Aorta (tissue), 5 donors: ENCODE data around the gene PRSS36. TPM values are rescaled to one million over a fixed set of nuclear protein-coding genes. Genes with fewer than 3 reads are reported as not detected.

Experiments
- ATAC-seq: fragments of 200-7000 bp; cut with Tn5 transposase; one replicate; pipeline ENCODE4 v1.9.1; 2022; ENCODE audit warnings: moderate library complexity; ENCODE audit not compliant: low FRiP score
- DNase-seq, 2 donors: peaks; one replicate each; pipeline ENCODE4 v3.0.0-alpha.2; 2020
- H3K27ac ChIP-seq, 2 donors: one replicate each; pipeline ENCODE4 v1.5.1; 2013; ENCODE audit warnings: low read length in 2 of 2, mild to moderate bottlenecking in 2 of 2, moderate library complexity in 2 of 2, control low read depth in 1 of 2, inconsistent platforms in 1 of 2, low read depth in 1 of 2
- H3K27me3 ChIP-seq, 2 donors: one replicate each; pipeline ENCODE4 v1.6.1; 2013; ENCODE audit warnings: control low read depth in 1 of 2, low read length in 1 of 2, mild to moderate bottlenecking in 1 of 2, moderate library complexity in 1 of 2; ENCODE audit not compliant: insufficient read depth in 2 of 2, control insufficient read depth in 1 of 2
- H3K36me3 ChIP-seq, 2 donors: one replicate each; pipeline ENCODE4 v1.6.1; 2013; ENCODE audit warnings: control low read depth in 1 of 2, low read length in 1 of 2, mild to moderate bottlenecking in 1 of 2; ENCODE audit not compliant: insufficient read depth in 2 of 2, control insufficient read depth in 1 of 2
- H3K4me1 ChIP-seq, 2 donors: one replicate each; pipeline ENCODE4 v1.6.1; 2013; ENCODE audit warnings: low read length in 2 of 2, control low read depth in 1 of 2, mild to moderate bottlenecking in 1 of 2, moderate library complexity in 1 of 2; ENCODE audit not compliant: insufficient read depth in 2 of 2, control insufficient read depth in 1 of 2
- H3K4me3 ChIP-seq, 2 donors: one replicate each; pipeline ENCODE4 v1.5.1; 2013; ENCODE audit warnings: low read length in 2 of 2, control low read depth in 1 of 2, mild to moderate bottlenecking in 1 of 2
- H3K9me3 ChIP-seq: one replicate; pipeline ENCODE4 v1.6.1; 2013; ENCODE audit warnings: mild to moderate bottlenecking, low read length; ENCODE audit not compliant: control insufficient read depth
- WGBS, 2 donors: extraction: QIAGEN DNeasy Blood & Tissue Kit; methylation state at CpG; one replicate each; pipeline ENCODE4 v1.1.7; 2013; 5-methylcytosine and 5-hydroxymethylcytosine counted together
- intact Hi-C, 2 donors: fragments of 100-400 bp; cut with DNase I; formaldehyde crosslinking; loops; one replicate each; pipeline versions ENCODE4 v1.14.2 to v1.15.0; 2022
- polyA plus RNA-seq, 2 donors: library from polyadenylated mRNA; stranded (reverse); fragments of 200-250 nt; gene quantifications; one replicate each; pipeline ENCODE4 v1.2.3, GENCODE V29; 2013
- total RNA-seq, 2 donors: library from RNA; stranded (reverse); fragmentation: NEBNext Ultra II Directional; extraction: Animal tissue kit (Norgen Biotek cat#: 25700); gene quantifications; one replicate each; pipeline ENCODE4 v1.2.1, GENCODE V29; 2021
- donor health status: healthy with polysubstance abuse.
- donor health status: Bipolar disorder and iron deficiency.
- donor health status: DM: no; HTN: no; CAD: no.
- donor health status: DM: no; HTN: no; CAD: no.
- donor health status: DM: yes; HTN: yes; CAD: no.

Gene PRSS36
- total and polyA plus RNA-seq, 4 donors = 3.5 to 8.8 (median 4.7) TPM

DNA sequence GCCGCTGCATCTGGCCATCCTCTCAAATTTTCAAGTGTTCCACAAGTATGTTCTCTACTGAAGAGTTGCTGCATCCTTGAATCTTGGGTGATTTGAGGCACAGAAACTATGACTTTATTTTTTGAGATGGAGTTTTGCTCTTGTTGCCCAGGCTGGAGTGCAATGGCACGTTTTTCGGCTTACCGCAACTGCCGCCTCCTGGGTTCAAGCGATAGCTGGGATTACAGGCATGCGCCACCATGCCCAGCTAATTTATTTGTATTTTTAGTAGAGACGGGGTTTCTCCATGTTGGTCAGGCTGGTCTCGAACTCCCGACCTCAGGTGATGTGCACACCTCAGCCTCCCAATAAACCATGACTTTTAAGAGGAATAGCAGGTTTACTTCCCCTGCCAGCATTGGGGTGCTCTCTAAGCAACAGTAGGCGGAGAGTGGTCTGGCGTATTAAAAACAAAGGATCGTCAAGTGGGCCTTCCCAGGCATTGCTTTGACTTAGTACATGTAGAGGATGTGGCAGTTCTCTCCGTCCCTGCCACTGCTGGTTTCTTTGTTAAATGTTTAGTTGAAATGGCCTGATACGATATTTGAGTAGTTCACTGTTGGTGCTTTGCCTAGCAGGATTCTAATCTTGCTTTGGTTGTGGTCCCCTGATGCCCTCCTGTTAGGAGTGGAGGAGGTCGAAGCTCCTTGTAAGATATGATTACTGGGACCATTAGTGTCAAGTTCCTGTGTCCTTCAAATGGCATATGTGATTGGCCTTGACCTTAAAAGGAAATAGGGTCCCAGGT is 43.2 kb upstream of the PRSS36 start:
- WGBS, 2 donors = 86% methylated on average over 16 of the region's 16 CpGs
- intact Hi-C loops = no loop called here
- Histone ChIP-seq H3K27ac (no peak overlapping the region), H3K4me1 (no peaks in the 10 kb centered on the region), H3K9me3 (no peaks in the 10 kb centered on the region), H3K36me3 (peaks cover 13 to 17% of the 10 kb centered on the region in 2 donors), H3K27me3 (no peaks in the 10 kb centered on the region), H3K4me3 (no peak overlapping the region)
- peak; percentile 14 to 23 for DNase-seq
- no peak for ATAC-seq

DNA sequence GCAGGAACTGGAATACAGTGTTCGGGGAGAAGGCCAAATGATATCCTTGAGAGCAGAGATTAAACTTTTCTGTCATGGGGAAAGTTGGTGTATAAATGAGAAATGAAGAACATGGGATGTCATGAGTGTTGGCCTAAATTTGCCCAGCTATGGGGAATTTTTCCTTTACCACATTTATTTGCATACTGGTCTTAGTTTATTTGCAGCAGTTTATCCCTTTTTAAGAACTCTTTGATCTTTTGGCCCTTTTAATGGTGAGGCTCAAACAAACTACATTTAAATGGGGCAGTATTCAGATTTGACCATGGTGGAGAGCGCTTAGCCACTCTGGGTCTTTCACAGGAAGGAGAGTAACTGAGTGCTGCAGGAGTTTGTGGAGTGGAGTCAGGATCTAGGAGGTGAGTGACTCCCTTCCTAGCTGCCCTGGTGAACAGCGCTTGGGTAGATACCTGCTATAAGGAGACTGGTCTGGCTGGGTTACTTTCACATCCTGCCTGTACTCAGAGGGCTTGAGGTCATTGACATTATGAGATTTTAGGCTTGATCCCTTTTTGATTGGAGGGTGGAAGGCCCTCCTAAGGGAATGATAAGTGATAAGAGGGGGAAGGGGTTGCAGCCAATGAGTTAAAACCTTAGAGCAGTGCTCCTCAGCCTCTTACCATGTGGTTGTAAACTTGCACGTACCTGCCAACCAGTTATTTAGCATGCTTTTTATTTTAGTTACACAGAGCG is 42.0 kb upstream of the PRSS36 start:
- H3K9me3 ChIP-seq = no peaks in the 10 kb centered on the region
- no peaks in the 10 kb centered on the region for H3K27me3 ChIP-seq
- 76 to 82% methylated on average over 5 of the region's 5 CpGs for WGBS, 2 donors
- intact Hi-C loops = no loop called here
- DNase-seq (peak in 1 of 2 donors; percentile 1), ATAC-seq (no peak)
- no peak overlapping the region for H3K4me3 ChIP-seq
- no peaks in the 10 kb centered on the region for H3K4me1 ChIP-seq
- H3K27ac ChIP-seq = no peak overlapping the region
- H3K36me3 ChIP-seq = peaks cover 14 to 19% of the 10 kb centered on the region in 2 donors

DNA sequence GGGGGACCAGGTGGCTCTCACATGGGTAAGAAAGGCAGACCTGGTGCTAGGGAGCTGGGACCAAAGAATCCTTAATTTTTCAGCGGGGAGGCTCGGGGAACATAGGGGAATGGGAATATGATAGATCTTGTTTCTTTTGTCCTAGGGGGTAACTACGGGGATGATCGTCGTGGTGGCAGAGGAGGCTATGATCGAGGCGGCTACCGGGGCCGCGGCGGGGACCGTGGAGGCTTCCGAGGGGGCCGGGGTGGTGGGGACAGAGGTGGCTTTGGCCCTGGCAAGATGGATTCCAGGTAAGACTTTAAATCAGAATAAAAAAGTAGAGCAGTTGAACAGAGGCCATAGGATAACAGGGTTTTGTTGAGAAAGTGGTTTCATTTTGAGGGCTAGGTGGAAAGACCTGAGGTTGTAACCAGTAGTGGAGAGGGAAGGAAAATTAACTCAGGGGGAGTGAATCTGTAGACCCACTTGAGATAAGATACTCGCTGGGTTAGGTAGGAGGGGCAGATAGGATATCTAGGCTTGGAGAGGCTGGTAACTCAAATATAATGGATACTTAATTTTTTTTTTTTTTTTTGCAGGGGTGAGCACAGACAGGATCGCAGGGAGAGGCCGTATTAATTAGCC is 41.1 kb upstream of the PRSS36 start:
- Histone ChIP-seq H3K9me3 (no peaks in the 10 kb centered on the region), H3K27ac (no peak overlapping the region), H3K4me1 (no peaks in the 10 kb centered on the region), H3K27me3 (no peaks in the 10 kb centered on the region), H3K36me3 (peaks cover 16 to 20% of the 10 kb centered on the region in 2 donors), H3K4me3 (no peak overlapping the region)
- DNase-seq = peak in 1 of 2 donors; percentile 38
- intact Hi-C loops = no loop called here
- no peak for ATAC-seq
- WGBS, 2 donors = 91 to 94% methylated on average over 17 of the region's 17 CpGs

DNA sequence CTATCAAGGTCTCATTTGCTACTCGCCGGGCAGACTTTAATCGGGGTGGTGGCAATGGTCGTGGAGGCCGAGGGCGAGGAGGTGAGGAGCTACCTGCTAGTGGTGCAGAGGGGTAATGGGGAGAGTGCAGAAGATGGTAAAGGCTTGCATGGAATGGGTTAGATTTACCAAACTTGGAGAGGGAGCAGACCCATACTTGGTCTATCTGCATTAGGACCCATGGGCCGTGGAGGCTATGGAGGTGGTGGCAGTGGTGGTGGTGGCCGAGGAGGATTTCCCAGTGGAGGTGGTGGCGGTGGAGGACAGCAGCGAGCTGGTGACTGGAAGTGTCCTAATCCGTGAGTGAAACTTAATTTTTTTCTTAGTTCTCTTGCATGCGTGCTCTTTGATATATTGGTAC is 40.2 kb upstream of the PRSS36 start:
- no peak overlapping the region for H3K4me3 ChIP-seq
- intact Hi-C loops = no loop called here
- no peak overlapping the region for H3K27ac ChIP-seq
- H3K9me3 ChIP-seq = no peaks in the 10 kb centered on the region
- H3K27me3 ChIP-seq = no peaks in the 10 kb centered on the region
- no peak for ATAC-seq
- H3K4me1 ChIP-seq = no peaks in the 10 kb centered on the region
- peak in 1 of 2 donors; percentile 55 for DNase-seq
- WGBS, 2 donors = 91 to 93% methylated on average over 12 of the region's 12 CpGs
- peaks cover 20% of the 10 kb centered on the region in 2 donors for H3K36me3 ChIP-seq

DNA sequence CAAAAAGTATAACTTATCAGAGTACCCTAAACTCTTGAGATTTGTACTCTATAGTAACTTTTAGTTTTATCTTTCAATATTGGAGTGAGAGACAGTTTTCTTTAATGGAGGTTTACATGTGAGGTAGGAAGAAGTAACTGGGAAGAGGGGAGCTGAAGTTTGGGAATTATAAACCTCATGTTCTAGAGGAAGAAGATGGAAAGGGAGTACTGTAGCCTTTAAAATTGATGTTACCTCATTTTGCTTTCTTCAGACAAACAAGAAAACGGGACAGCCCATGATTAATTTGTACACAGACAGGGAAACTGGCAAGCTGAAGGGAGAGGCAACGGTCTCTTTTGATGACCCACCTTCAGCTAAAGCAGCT is 39.5 kb upstream of the PRSS36 start:
- H3K27ac ChIP-seq = no peak overlapping the region
- WGBS, 2 donors = 76 to 86% methylated on average over 2 of the region's 2 CpGs
- H3K27me3 ChIP-seq = no peaks in the 10 kb centered on the region
- no peaks in the 10 kb centered on the region for H3K9me3 ChIP-seq
- H3K4me3 ChIP-seq = no peak overlapping the region
- no peaks in the 10 kb centered on the region for H3K4me1 ChIP-seq
- H3K36me3 ChIP-seq = peaks cover 22 to 23% of the 10 kb centered on the region in 2 donors
- no peak for ATAC-seq
- no peak for DNase-seq
- intact Hi-C loops = loop anchor here (10.0 kb wide), 1 partner anchor 255 kb away; the partner anchor contains the start of gene ZNF843 (in 2 of the 2)

DNA sequence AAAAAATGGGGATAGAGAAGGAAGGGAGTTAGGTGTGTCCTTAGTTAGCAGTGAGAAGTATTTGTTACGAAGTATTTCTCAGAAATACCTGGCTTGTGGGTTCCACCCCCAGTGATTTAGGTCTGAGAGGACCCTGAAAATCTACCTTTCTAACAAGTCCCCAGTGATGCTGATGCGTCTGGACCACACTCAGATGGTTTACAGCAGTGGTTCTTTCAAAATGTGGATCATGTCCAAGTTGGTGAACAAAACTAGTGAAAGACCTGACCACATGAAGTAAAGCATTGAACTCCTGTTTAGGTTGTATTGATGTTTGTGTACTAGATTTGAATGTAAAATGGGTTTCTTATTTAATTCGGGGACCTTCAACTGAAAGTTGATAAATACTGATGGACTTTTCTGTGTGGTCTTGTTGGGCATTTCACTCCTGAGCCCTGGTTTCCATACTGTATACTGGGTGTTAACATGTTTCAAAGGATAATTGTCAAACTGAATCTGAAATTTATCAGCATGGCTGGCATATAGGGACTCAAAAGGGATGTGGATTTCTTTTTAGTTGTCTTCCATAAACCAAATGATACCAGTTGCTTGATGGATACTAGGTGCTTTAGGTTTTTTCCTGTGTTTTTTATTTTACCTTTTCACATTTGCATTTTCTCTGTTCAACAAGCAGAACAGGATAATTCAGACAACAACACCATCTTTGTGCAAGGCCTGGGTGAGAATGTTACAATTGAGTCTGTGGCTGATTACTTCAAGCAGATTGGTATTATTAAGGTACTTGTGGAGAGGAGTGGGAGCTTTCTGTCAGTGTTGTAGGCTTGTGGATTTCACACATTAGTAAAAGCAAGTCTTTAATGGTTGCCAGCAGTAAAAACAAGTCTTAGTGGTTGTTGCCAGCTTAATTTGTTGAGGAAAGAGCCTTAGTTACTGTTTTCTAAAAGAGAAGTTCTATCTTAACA is 38.9 kb upstream of the PRSS36 start:
- no peaks in the 10 kb centered on the region for H3K27me3 ChIP-seq
- no peak overlapping the region for H3K4me3 ChIP-seq
- peaks cover 23 to 24% of the 10 kb centered on the region in 2 donors for H3K36me3 ChIP-seq
- intact Hi-C loops = loop anchor here (10.0 kb wide), 1 partner anchor 256 kb away; the partner anchor contains the start of gene ZNF843 (in 2 of the 2)
- H3K9me3 ChIP-seq = no peaks in the 10 kb centered on the region
- no peaks in the 10 kb centered on the region for H3K4me1 ChIP-seq
- DNase-seq = no peak
- H3K27ac ChIP-seq = no peak overlapping the region
- 76 to 83% methylated on average over 3 of the region's 3 CpGs for WGBS, 2 donors
- no peak for ATAC-seq

DNA sequence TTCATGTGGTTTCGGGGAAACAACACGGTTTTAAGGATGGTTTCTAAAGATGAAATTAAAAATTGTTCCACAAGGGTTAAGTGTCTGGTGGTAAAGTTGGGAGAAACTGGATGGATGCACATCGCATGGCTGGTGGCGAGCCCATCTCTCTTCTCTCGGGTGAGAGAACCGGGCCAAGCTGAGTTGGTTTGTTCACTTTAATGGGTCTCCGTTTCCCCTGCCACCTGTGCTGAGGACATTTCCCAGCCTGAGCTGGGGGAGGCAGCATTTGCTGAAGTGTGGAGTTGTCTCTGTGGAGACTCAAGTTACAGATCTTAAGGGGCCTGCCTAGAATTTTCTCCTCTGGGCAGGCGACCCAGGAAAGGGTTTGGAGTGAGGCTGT is 37.9 kb upstream of the PRSS36 start:
- H3K4me3 ChIP-seq = no peak overlapping the region
- no peaks in the 10 kb centered on the region for H3K27me3 ChIP-seq
- ATAC-seq (no peak), DNase-seq (peak in 1 of 2 donors; percentile 32)
- no peak overlapping the region for H3K27ac ChIP-seq
- H3K4me1 ChIP-seq = no peaks in the 10 kb centered on the region
- WGBS, 2 donors = 72 to 75% methylated on average over 8 of the region's 8 CpGs
- no peaks in the 10 kb centered on the region for H3K9me3 ChIP-seq
- intact Hi-C loops = loop anchor here (10.0 kb wide), 1 partner anchor 257 kb away; the partner anchor contains the start of gene ZNF843 (in 2 of the 2)
- H3K36me3 ChIP-seq = peaks cover 18 to 25% of the 10 kb centered on the region in 2 donors
